ENCODE measurements around the gene SLC18A3.

Gene SLC18A3

DNA sequence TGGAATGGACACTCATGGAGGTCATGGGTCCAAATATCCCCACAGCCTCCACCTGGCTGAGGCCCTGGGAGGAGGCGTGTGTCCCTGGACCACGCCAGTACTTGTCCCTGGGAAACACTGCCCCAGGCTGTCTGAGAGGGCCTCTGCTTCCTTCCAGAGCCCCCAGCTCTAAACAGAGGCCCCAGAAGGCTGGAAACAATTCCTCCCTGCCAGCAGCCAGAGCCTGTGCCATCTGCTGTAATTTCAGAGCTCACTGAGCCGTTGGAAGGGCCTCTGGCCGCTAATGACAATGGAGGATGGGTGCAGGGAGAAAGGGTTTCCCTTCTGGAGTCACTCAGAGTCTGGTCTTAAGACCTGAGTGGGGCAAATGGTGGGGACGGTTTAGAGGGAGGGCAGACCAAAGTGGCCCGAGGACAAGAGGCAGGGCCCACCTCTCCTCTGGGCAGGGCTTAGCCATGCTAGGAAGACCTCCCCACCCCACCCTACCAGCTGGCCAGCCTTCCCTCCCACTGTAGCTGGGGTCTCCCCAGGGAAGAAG is 10.8 kb downstream of the SLC18A3 start:
- no peaks in the 10 kb centered on the region for H3K9me3 Mint-ChIP-seq
- DNase-seq: no peak
- H3K4me3 Mint-ChIP-seq: no peak overlapping the region
- H3K27ac Mint-ChIP-seq: no peak overlapping the region
- peaks cover 39% of the 10 kb centered on the region for H3K27me3 Mint-ChIP-seq
- CTCF ChIA-PET: no interaction called here
- H3K4me1 Mint-ChIP-seq: no peaks in the 10 kb centered on the region
- H3K36me3 Mint-ChIP-seq: no peaks in the 10 kb centered on the region

DNA sequence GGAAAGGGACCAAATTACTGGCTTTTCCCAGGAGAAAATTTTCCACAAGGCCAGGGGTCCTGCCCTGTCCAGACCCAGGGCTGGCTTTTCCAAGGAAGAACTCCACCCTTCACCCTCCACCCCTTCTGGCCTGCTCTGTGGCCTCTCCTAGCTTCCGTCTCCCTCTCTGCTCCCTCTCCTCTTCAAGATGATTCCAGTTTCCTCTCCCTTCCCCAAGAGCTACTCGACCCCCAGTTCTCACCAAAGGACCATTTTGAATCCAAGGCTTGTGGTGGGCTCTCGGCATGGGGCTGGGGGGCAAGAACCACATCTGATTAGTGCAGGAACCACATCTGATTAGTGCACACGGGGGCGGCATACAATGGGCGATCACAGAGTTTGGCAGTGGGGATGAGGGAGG is 11.5 kb downstream of the SLC18A3 start:
- no peaks in the 10 kb centered on the region for H3K4me1 Mint-ChIP-seq
- CTCF ChIA-PET: no interaction called here
- no peaks in the 10 kb centered on the region for H3K9me3 Mint-ChIP-seq
- no peak overlapping the region for H3K4me3 Mint-ChIP-seq
- H3K27ac Mint-ChIP-seq: no peak overlapping the region
- DNase-seq: no peak
- H3K36me3 Mint-ChIP-seq: no peaks in the 10 kb centered on the region
- H3K27me3 Mint-ChIP-seq: peaks cover 32% of the 10 kb centered on the region

DNA sequence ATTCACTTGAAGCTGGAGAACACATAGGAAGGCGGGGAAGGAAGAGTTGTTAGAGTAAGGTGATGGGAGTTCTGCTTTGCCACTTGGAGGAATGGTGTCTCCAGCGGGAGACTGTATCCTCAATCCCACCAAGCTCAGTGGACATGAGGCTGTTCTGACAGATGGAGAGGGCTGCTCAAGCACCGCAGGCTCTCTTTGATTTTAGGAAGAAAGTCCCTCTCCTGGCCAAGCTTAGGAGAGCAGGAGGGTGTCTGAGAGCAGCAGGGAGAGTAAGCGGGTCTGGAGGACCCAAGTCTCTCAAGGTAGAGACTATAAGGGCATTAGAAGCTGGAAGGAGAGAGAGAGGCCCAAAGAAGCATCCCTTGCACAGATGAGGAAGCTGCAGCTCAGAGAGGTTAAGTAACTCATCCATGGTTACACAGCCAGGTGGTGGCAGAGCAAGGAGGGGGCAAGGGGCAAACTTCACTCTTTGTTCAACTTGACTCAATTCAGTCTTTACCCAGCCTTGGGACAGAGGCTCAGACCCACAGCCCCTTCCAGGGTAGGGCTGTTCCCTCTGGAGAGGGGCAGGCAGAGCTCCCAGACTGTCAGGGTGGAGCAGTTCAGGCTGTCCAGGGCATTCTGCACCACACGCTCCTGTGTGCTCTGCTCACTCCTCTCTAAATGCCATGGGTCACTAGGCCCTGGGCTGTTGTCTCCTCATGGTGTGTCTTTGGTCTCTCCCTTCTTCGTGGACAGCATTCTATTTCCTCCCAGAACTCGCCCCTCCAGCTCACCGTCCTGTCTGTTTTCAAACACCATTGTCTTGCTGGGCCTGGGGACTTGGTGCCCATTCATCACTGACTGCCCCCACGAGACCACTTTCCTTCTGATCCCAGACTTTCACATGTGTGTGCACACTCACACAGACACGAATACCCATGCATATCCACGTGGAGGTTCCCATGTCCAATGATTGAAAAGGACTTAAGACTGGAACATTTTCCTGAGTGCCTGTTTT is 12.6 kb downstream of the SLC18A3 start:
- CTCF ChIA-PET: no interaction called here

DNA sequence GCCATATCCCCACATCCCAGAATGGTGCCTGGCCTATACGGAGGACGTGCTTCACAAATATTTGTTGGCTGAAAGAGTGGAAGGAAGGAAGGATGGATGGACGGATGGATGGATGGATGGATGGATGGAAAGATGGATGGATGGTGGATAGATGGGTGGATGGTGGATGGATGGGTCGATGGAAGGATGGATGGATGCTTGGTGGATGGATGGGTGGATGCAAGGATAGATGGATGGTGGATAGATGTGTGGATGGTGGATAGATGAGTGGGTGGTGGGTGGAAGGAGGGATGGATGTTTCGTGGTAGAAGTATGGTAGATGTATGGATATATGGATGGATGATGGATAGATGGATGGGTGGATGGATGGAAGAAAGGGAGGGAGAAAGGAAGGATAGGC is 14.5 kb downstream of the SLC18A3 start:
- DNase-seq: no peak
- Mint-ChIP-seq H3K27ac (no peak overlapping the region), H3K27me3 (peaks cover 8% of the 10 kb centered on the region), H3K4me3 (no peak overlapping the region), H3K36me3 (no peaks in the 10 kb centered on the region), H3K9me3 (no peaks in the 10 kb centered on the region), H3K4me1 (no peaks in the 10 kb centered on the region)
- CTCF ChIA-PET: no interaction called here

More for the DNA sequence above, 12.6 kb downstream of the SLC18A3 start:
- H3K36me3 Mint-ChIP-seq: no peaks in the 10 kb centered on the region
- no peak overlapping the region for H3K4me3 Mint-ChIP-seq
- no peak for DNase-seq
- peaks cover 20% of the 10 kb centered on the region for H3K27me3 Mint-ChIP-seq
- no peak overlapping the region for H3K27ac Mint-ChIP-seq
- no peaks in the 10 kb centered on the region for H3K4me1 Mint-ChIP-seq
- no peaks in the 10 kb centered on the region for H3K9me3 Mint-ChIP-seq

DNA sequence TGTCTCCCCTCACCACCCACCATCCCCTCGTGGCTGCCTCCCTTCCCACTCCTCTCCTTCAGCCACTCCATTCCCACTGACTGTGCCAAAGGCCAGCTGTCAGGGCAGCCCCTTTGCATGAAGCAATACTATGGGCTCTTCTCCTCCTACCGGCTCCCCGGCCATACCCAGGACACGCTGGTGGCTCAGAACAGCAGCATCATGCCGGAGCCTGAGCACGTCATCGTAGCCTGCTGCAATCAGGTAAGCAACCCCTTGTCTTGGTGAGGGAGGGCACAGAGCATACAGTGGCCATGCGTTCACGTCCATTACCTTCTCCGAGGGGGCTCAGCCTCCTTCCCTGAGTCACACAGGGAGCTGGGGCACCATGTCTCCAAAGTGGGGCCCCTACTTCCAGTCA is 15.3 kb downstream of the SLC18A3 start:
- H3K36me3 Mint-ChIP-seq: no peaks in the 10 kb centered on the region
- DNase-seq: no peak
- peaks cover 5% of the 10 kb centered on the region for H3K27me3 Mint-ChIP-seq
- no peak overlapping the region for H3K4me3 Mint-ChIP-seq
- H3K9me3 Mint-ChIP-seq: no peaks in the 10 kb centered on the region
- H3K27ac Mint-ChIP-seq: no peak overlapping the region
- no peaks in the 10 kb centered on the region for H3K4me1 Mint-ChIP-seq
- CTCF ChIA-PET: interaction anchor here (1.1 kb wide), 1 partner anchor 32 kb away, joined by 4 read pairs; no protein-coding TSS in a partner anchor

DNA sequence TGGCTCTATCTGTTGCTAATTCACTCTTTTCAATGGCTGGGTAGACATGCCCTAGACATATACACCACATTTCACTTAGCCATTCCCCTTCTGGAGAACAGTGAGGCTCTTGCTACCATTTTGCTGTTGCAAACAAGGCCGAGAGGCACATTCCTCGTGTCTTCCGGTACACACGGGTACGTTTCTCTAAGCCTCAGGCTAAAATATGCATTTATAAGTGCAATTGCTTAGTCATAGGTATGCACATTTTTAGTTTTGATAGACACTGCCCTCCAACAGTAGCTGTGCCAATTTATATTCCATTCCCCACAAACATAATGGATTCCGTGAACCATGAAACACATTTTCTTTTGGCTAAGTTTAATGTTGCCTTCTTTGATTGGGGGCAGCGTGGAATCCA is 16.9 kb downstream of the SLC18A3 start:
- DNase-seq: no peak
- Mint-ChIP-seq H3K27ac (no peak overlapping the region), H3K4me1 (no peaks in the 10 kb centered on the region)

DNA sequence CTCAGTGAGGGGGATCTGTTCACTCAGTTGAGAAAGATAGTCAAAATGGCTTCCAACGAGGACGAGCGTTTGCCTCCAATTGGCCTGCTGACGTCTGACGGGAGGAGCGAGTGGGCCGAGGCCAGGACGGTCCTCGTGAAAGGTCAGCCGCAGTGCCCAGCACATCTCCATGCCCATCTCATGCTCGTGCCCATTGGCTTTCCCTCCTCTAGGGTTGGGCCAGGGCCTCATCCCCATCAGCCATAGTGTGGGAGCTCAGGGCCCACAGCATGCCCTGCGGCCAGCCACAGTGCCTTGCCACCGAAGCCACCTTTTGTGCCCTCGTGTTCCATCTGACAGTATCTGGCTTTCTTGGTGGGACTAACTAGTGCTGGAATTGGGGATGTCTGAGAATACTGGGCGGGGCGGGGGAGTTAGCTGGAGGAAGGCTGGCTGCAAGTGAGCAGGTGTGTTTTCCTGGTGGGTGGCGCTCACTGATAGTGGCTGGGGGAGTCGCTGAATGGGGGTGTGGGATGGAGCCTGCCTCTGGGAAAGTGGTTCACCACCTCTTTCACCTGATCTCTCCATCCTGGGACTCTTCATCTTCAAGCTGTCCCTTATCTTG is 17.6 kb downstream of the SLC18A3 start:
- CTCF ChIA-PET: no interaction called here
- H3K9me3 Mint-ChIP-seq: no peaks in the 10 kb centered on the region
- no peaks in the 10 kb centered on the region for H3K36me3 Mint-ChIP-seq
- DNase-seq: no peak
- H3K27me3 Mint-ChIP-seq: no peaks in the 10 kb centered on the region
- H3K4me1 Mint-ChIP-seq: no peaks in the 10 kb centered on the region
- H3K4me3 Mint-ChIP-seq: no peak overlapping the region
- H3K27ac Mint-ChIP-seq: no peak overlapping the region

More for the DNA sequence above, 16.9 kb downstream of the SLC18A3 start:
- CTCF ChIA-PET: no interaction called here
- Mint-ChIP-seq H3K4me3 (no peak overlapping the region), H3K27me3 (no peaks in the 10 kb centered on the region), H3K9me3 (no peaks in the 10 kb centered on the region), H3K36me3 (no peaks in the 10 kb centered on the region)

DNA sequence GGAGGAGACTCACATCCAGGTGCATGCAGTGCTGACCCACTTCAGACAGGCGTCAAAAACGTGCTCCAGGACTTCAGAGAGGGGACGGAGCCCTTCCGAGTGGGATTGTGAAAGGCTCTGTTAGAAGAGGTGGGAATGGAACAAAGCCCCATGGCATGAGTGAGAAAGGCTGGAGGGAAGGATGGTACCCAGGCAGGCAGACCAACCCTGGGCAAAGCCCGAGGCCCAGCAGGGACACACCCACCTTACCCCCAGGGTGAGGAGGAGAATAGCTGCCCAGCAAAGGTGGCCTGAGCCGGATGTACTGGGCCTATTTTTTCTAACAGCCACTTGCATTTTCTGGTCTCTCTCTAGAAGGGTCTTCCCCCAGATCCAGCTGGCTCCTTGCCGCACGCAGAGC is 18.5 kb downstream of the SLC18A3 start:
- Mint-ChIP-seq H3K4me1 (no peaks in the 10 kb centered on the region), H3K27me3 (no peaks in the 10 kb centered on the region), H3K4me3 (no peak overlapping the region), H3K27ac (no peak overlapping the region), H3K9me3 (no peaks in the 10 kb centered on the region), H3K36me3 (no peaks in the 10 kb centered on the region)
- CTCF ChIA-PET: no interaction called here
- no peak for DNase-seq

DNA sequence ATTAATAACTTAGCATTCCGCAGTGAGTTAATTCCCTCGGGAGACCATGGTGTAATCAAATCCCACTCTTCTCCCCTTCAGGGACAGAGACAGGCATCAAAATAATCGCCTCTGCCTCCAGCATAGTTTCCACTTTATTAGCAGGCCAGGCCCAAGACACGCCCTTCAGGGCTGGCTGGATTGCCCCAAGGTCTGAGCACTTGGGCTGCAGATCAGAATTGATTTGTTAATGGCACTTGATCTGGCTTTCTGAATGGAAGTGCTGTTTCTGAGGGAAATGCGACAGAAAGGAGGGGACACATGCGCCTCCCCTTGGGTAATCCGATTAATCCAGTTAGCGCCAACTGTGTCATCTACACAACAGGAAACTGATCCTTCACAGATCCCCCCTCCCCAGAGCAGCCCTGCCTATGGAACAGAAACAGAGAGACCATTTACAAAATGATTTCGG is 19.3 kb downstream of the SLC18A3 start:
- Mint-ChIP-seq H3K4me3 (no peak overlapping the region), H3K4me1 (no peaks in the 10 kb centered on the region), H3K36me3 (no peaks in the 10 kb centered on the region), H3K27ac (no peak overlapping the region), H3K27me3 (peaks cover 6% of the 10 kb centered on the region), H3K9me3 (no peaks in the 10 kb centered on the region)
- no peak for DNase-seq
- CTCF ChIA-PET: no interaction called here

DNA sequence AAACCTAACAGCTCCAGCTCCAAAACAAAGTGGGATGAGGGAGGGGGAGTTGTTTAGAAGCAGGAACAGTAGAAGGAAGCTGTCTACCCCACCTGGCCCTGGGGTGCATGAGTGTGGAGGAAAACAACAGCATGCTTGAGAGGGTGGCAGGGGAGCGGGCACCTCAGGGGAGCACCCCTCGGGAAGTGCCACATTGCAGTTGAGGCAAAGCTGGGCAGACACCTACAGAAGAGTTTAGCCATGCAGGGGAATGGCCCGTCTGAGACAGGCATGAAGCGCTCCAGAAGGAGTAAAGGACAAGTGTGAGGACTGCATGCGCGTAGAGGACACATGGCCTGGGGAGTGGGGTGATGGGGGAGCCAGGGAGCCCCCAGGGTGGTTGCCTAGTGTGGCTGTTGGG is 21.9 kb downstream of the SLC18A3 start:
- Mint-ChIP-seq H3K4me1 (no peaks in the 10 kb centered on the region), H3K4me3 (no peak overlapping the region), H3K36me3 (no peaks in the 10 kb centered on the region), H3K9me3 (no peaks in the 10 kb centered on the region), H3K27me3 (peaks cover 19% of the 10 kb centered on the region), H3K27ac (no peak overlapping the region)
- CTCF ChIA-PET: no interaction called here
- peak; percentile 2 for DNase-seq

DNA sequence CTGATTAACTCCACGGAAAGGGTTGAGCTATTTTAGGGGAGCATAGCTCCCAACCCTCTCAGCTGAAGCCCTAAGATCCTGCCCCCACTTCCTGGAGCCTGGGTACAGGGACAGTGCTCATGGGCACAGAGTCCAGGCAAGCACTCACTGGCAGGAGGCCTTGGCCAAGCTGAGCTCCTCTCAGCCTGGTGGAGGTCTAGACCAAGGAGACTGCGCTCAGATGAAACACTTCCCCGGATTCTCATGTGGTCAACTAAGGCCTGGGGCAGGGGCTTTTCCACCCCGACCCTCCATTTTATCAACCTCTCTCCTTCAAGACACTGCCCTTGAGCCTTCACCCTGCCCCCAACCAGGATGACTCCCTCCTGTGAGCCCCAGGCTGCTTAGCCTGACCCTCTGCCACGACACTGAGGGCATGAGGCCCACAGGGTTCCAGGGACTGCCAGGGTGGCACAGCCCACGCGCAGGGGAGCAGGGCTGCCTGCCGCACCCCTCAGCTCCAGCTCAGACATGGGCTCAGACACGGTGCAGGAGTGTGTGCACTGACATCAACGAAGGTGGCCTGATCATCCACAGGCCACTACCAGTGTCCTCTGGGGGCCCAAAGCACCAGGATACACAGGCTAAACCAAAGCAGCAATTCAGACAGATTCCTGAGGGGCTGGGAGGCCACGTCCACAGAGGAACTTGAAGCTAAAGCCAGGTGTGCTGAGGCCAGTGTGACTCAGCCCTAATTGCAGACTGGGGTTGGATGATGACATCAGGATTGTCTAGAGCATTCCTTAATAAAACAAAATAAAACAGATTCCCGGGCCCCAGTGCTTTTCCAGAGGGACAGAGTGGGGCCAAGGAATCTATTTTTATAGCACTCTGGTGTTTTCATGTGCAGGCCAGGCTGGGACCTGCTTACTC is 22.6 kb downstream of the SLC18A3 start:
- CTCF ChIA-PET: no interaction called here

DNA sequence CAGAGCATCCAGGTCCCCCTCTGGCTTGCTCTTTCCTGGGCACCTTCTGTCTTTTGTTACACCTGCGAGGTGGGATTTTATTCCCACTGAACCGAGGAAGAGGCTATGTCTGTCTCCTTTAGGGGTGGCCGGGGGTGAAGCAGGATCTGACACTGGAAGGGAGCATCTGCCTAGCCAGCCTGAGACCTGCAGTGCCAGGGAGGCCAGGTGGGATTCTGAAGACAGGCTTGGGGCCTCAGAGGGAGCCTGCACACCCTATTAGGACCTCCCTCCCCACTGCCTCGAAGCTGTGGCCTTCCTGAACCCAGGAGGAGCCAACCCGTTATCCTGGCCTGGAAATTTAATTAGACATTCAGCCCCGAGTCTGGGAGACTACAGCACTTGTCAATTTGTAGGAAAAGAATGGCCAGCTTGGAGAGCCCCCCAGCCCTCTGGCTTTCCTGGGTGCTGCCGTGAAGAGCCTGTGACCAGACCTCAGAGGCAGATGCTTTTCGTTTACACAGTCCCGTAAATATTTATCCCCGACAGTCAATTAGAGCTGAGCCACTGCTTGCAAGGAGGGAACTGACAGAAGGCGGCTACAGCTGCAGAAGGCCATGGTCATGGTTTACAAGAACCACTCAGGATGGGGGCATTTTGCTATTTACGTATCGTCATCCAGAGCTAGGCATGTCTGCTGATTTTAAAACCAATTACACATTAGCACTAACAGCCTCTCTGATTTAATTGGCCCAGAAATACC is 23.4 kb downstream of the SLC18A3 start:
- no peak for DNase-seq
- Mint-ChIP-seq H3K9me3 (no peaks in the 10 kb centered on the region), H3K27ac (no peak overlapping the region), H3K4me3 (no peak overlapping the region), H3K4me1 (no peaks in the 10 kb centered on the region), H3K27me3 (peaks cover 25% of the 10 kb centered on the region), H3K36me3 (no peaks in the 10 kb centered on the region)
- CTCF ChIA-PET: interaction anchor here (0.6 kb wide), 1 partner anchor 40 kb away, joined by 3 read pairs; no protein-coding TSS in a partner anchor

More for the DNA sequence above, 22.6 kb downstream of the SLC18A3 start:
- H3K4me1 Mint-ChIP-seq: no peaks in the 10 kb centered on the region
- H3K36me3 Mint-ChIP-seq: no peaks in the 10 kb centered on the region
- no peaks in the 10 kb centered on the region for H3K9me3 Mint-ChIP-seq
- no peak overlapping the region for H3K27ac Mint-ChIP-seq
- peaks cover 25% of the 10 kb centered on the region for H3K27me3 Mint-ChIP-seq
- DNase-seq: no peak
- H3K4me3 Mint-ChIP-seq: no peak overlapping the region

DNA sequence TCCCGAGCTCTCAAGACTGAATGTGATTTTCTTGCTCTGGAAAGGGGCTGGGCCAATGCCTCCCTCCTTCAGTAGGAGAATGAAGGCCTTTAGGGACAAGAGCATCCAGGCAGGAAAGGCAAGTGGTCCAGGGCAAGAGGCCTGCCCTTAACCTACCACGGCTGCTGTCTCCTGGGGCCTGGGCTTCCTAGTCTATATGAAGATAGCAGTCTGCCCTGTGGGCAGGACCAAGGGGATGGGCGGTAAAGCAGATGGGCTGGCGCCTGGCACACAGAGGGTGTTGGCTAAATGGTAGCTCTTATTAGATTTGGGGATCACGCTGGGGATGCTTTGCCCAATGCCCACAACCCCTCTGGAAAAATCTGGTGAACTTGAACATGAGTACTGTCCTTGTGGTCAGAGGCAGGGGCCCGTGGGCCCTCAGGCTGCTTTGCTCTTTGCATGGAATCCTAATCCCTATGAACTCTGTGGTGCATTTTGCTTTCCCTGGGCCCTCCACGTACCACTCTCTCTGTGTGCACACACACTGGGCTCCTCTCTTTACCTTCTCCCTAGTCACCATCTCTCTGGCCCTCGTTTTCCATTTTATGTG is 24.1 kb downstream of the SLC18A3 start:
- Mint-ChIP-seq H3K36me3 (no peaks in the 10 kb centered on the region), H3K27ac (no peak overlapping the region), H3K9me3 (no peaks in the 10 kb centered on the region), H3K27me3 (peaks cover 25% of the 10 kb centered on the region), H3K4me1 (no peaks in the 10 kb centered on the region), H3K4me3 (no peak overlapping the region)
- no peak for DNase-seq
- CTCF ChIA-PET: interaction anchor here (0.6 kb wide), 1 partner anchor 39 kb away, joined by 3 read pairs; no protein-coding TSS in a partner anchor
